Muscle of arm (tissue), 12 donors: ENCODE data around the gene ELF1. TPM values are rescaled to one million over a fixed set of nuclear protein-coding genes. Genes with fewer than 3 reads are reported as not detected.
"Not testable (repeated sequence)": the region's sequence is repeated elsewhere in the genome, so short reads cannot be mapped to it uniquely, and the experiment has no call there.

Experiments
- DNase-seq: peaks from one replicate; pipeline ENCODE4 v3.0.0-alpha.2; 2013
- polyA plus RNA-seq, 12 donors: library from polyadenylated mRNA; unstranded; fragments of 120-200 nt; gene quantifications; one replicate each; pipeline ENCODE4 v1.2.1, GENCODE V29; 2013; ENCODE audit not compliant: insufficient read length in 12 of 12

ELF1 gene
- polyA plus RNA-seq, 12 donors = 25.2 to 69.6 (median 29.9) TPM; not detected in 1

- DNase-seq = no peak
Observed at GRCh38 chr13:40897053-40897452, 122.1 kb downstream of the ELF1 start.

- no peak for DNase-seq
Observed at GRCh38 chr13:40895227-40896184, 123.6 kb downstream of the ELF1 start.

GRCh38 chr13:40893573-40893972 lies 125.5 kb downstream of the ELF1 start:
- DNase-seq = not testable (repeated sequence)

- no peak for DNase-seq
Observed at GRCh38 chr13:40886017-40886416, 133.1 kb downstream of the ELF1 start.

- DNase-seq = not testable (repeated sequence)
Observed at GRCh38 chr13:40884175-40884574, 134.9 kb downstream of the ELF1 start.

Other genes with a start within 250 kb of the ELF1 start
- 10 to 100 TPM in 11 of 12 donors, not detected in 1; 18.2 to 41.6 (median 29.4) TPM for gene MRPS31, start 248.1 kb downstream of the ELF1 start, polyA plus RNA-seq
- 10 to 100 TPM in 11 of 12 donors, not detected in 1; 10.4 to 14.5 (median 12.3) TPM for gene SLC25A15, start 229.7 kb downstream of the ELF1 start, polyA plus RNA-seq
- 10 to 100 TPM in 11 of 12 donors, not detected in 1; 12.0 to 25.5 (median 18.0) TPM for gene WBP4, start 42.2 kb upstream of the ELF1 start, polyA plus RNA-seq
- 10 to 100 TPM in 10 of 12 donors, 1 to 10 TPM in 1, not detected in 1; 8.5 to 14.4 (median 11.2) TPM for gene KBTBD6, start 113.5 kb upstream of the ELF1 start, polyA plus RNA-seq
- gene KBTBD7, start 175.3 kb upstream of the ELF1 start, polyA plus RNA-seq = 10 to 100 TPM in 8 of 12 donors, 1 to 10 TPM in 4; 8.4 to 88.6 (median 10.4) TPM
- gene MTRF1, start 244.3 kb upstream of the ELF1 start, polyA plus RNA-seq = 10 to 100 TPM in 7 of 12 donors, 1 to 10 TPM in 3, not detected in 2; 8.1 to 18.0 (median 11.7) TPM